Loucy (cell line): ENCODE measurements around the gene MAP7D2.
A peak's percentile ranks its signal among the peaks of the same experiment; 100 is the strongest.

ENCODE experiments used
- H2AFZ ChIP-seq: fragments of 200-600 bp; sonication (generic); 2 replicates; pipeline ENCODE4 v1.6.0; 2016; ENCODE audit warnings: antibody characterized with exemption, mild to moderate bottlenecking, low read length, moderate library complexity
- H3F3A ChIP-seq: fragments of 200-600 bp; 2 replicates; pipeline ENCODE4 v1.6.0; 2016; ENCODE audit warnings: antibody characterized with exemption, low read depth, mild to moderate bottlenecking
- H3K27me3 ChIP-seq: fragments of 200-600 bp; sonication (generic); 2 replicates; pipeline ENCODE4 v1.6.1; 2014; ENCODE audit warnings: low read length, mild to moderate bottlenecking; ENCODE audit not compliant: insufficient read depth, poor library complexity, severe bottlenecking
- H3K36me3 ChIP-seq: fragments of 200-600 bp; sonication (generic); 2 replicates; pipeline ENCODE4 v1.6.1; 2016; ENCODE audit warnings: low read length; ENCODE audit not compliant: insufficient read depth
- H3K4me1 ChIP-seq: fragments of 200-600 bp; sonication (generic); 2 replicates; pipeline ENCODE4 v1.5.1; 2014; ENCODE audit warnings: low read length, mild to moderate bottlenecking; ENCODE audit not compliant: insufficient read depth, poor library complexity, severe bottlenecking
- H3K4me2 ChIP-seq: fragments of 200-600 bp; sonication (generic); 2 replicates; pipeline ENCODE4 v1.6.0; 2014; ENCODE audit warnings: antibody characterized with exemption, low read length, low read depth, mild to moderate bottlenecking; ENCODE audit not compliant: poor library complexity, severe bottlenecking
- H3K4me3 ChIP-seq: fragments of 200-600 bp; sonication (generic); 2 replicates; pipeline ENCODE4 v1.5.1; 2014; ENCODE audit warnings: low read length, mild to moderate bottlenecking, mixed read lengths; ENCODE audit not compliant: poor library complexity, severe bottlenecking
- H3K79me2 ChIP-seq: fragments of 200-600 bp; sonication (generic); 2 replicates; pipeline ENCODE4 v1.6.1; 2014; ENCODE audit warnings: low read length; ENCODE audit not compliant: insufficient read depth
- H3K9ac ChIP-seq: fragments of 200-600 bp; sonication (generic); 2 replicates; pipeline ENCODE4 v1.6.0; 2014; ENCODE audit warnings: mild to moderate bottlenecking, low read depth, low read length, moderate library complexity; ENCODE audit not compliant: poor library complexity, severe bottlenecking
- H3K9me2 ChIP-seq: fragments of 200-600 bp; sonication (generic); replicated peaks from 2 replicates; pipeline ENCODE4 v1.6.1; 2016; ENCODE audit warnings: low read depth, low read length, mixed read lengths
- H3K9me3 ChIP-seq: fragments of 200-600 bp; sonication (generic); 2 replicates; pipeline ENCODE4 v1.6.1; 2014; ENCODE audit warnings: mild to moderate bottlenecking, antibody characterized with exemption, low read length, low read depth; ENCODE audit not compliant: insufficient read depth
- H4K20me1 ChIP-seq: fragments of 200-600 bp; sonication (generic); 2 replicates; pipeline ENCODE4 v1.6.0; 2014; ENCODE audit warnings: antibody characterized with exemption, low read length, mild to moderate bottlenecking; ENCODE audit not compliant: insufficient read depth, poor library complexity, severe bottlenecking
- CTCF ChIP-seq: fragments of 200-600 bp; sonication (generic); conservative IDR thresholded peaks from 2 replicates; pipeline ENCODE4 v1.5.1; 2014; ENCODE audit warnings: mild to moderate bottlenecking, antibody characterized with exemption, low read length
- EZH2phosphoT487 ChIP-seq: fragments of 200-600 bp; IDR thresholded peaks from 2 replicates; pipeline ENCODE4 v1.6.1; 2018; ENCODE audit warnings: antibody characterized with exemption, mild to moderate bottlenecking, moderate library complexity, borderline replicate concordance

Gene MAP7D2

GRCh38 chrX:20026278-20026677, 90.4 kb downstream of the MAP7D2 start:
- Histone ChIP-seq H3K4me2 (peak overlapping the region; percentile 2), H3K79me2 (no peaks in the 10 kb centered on the region)
- TF ChIP-seq CTCF (no peak), EZH2phosphoT487 (no peak)

GRCh38 chrX:20019672-20020365, 96.9 kb downstream of the MAP7D2 start:
- H3K79me2 ChIP-seq = no peaks in the 10 kb centered on the region
- no peaks in the 10 kb centered on the region for H4K20me1 ChIP-seq
- H2AFZ ChIP-seq = no peak overlapping the region
- no peak overlapping the region for H3K4me2 ChIP-seq
- no peak for TF ChIP-seq EZH2phosphoT487
- no peaks in the 10 kb centered on the region for H3K9me3 ChIP-seq
- no peaks in the 10 kb centered on the region for H3F3A ChIP-seq
- H3K4me1 ChIP-seq = peaks cover 11% of the 10 kb centered on the region
- no peak overlapping the region for H3K4me3 ChIP-seq
- H3K36me3 ChIP-seq = no peaks in the 10 kb centered on the region
- H3K9ac ChIP-seq = no peak overlapping the region
- no peaks in the 10 kb centered on the region for H3K27me3 ChIP-seq
- H3K9me2 ChIP-seq = no peaks in the 10 kb centered on the region

More at GRCh38 chrX:20026278-20026677, 90.4 kb downstream of the MAP7D2 start:
- 0 out of 2 replicates have a peak, but pooled peaks cover 10% of the 10 kb centered on the region for H3F3A ChIP-seq
- H3K9ac ChIP-seq = no peak overlapping the region
- peaks cover 48% of the 10 kb centered on the region for H3K4me1 ChIP-seq
- H3K4me3 ChIP-seq = no peak overlapping the region
- no peaks in the 10 kb centered on the region for H3K9me2 ChIP-seq
- H2AFZ ChIP-seq = peak overlapping the region; percentile 52; the same call in 1 of the 2 replicates
- H3K9me3 ChIP-seq = no peaks in the 10 kb centered on the region
- H3K27me3 ChIP-seq = no peaks in the 10 kb centered on the region
- H4K20me1 ChIP-seq = no peaks in the 10 kb centered on the region
- H3K36me3 ChIP-seq = no peaks in the 10 kb centered on the region

DNA sequence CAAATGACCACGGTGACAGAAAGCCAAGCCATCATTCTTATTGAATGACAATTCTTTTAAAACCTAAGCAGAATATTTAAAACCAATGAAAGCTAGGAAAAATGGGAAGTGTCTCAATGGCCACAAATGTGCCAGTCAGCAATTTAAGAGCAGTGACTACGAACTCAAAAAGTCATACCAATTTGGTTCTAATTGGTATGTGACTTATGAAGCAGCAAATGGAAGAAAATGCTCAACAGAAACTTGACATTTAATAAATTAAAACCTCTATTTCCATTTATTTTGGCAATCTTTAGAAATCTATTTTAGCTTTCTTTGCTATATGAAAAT, 100.1 kb downstream of the MAP7D2 start:
- no peaks in the 10 kb centered on the region for H3K79me2 ChIP-seq
- no peak overlapping the region for H3K9ac ChIP-seq
- H3K4me1 ChIP-seq = peaks cover 11% of the 10 kb centered on the region
- H3K27me3 ChIP-seq = no peaks in the 10 kb centered on the region
- no peaks in the 10 kb centered on the region for H4K20me1 ChIP-seq
- no peak overlapping the region for H3K4me2 ChIP-seq
- no peak overlapping the region for H3K4me3 ChIP-seq
- no peak overlapping the region for H2AFZ ChIP-seq
- H3F3A ChIP-seq = no peaks in the 10 kb centered on the region
- TF ChIP-seq EZH2phosphoT487 = no peak
- no peak for TF ChIP-seq CTCF
- no peaks in the 10 kb centered on the region for H3K9me2 ChIP-seq
- no peaks in the 10 kb centered on the region; the same call in 1 of the 2 replicates for H3K9me3 ChIP-seq
- H3K36me3 ChIP-seq = no peaks in the 10 kb centered on the region
